WTC11 (cell line): Measurements from ENCODE around the gene AFF3. TPM values are rescaled to one million over a fixed set of nuclear protein-coding genes. Genes with fewer than 3 reads are reported as not detected.

Experiments used
- ATAC-seq: fragments of 200-7000 bp; cut with Tn5 transposase; 2 replicates; pipeline ENCODE4 v1.10.0; 2021; ENCODE audit warnings: mild to moderate bottlenecking, moderate library complexity
- CTCF ChIA-PET: fragments of 300-600 bp; sonication (Branson Sonifier 250); formaldehyde crosslinking; loops from one replicate; lab custom pipeline; 2021; ENCODE audit warnings: antibody characterized with exemption; lab: Charles Lee
- POLR2A ChIA-PET: fragments of 350-600 bp; sonication (Branson Sonifier 250); formaldehyde crosslinking; loops from one replicate; lab custom pipeline; 2021; ENCODE audit warnings: antibody characterized with exemption; lab: Charles Lee
- DNase-seq: peaks from one replicate; pipeline ENCODE4 v3.0.0; 2021; ENCODE audit warnings: low spot score
- H3K27ac Mint-ChIP-seq: 2 replicates; pipeline ENCODE4 v1.8.0; 2021; ENCODE audit warnings: mixed read lengths
- H3K27me3 Mint-ChIP-seq: 2 replicates; pipeline ENCODE4 v1.8.0; 2021; ENCODE audit warnings: low read depth, mild to moderate bottlenecking, moderate library complexity, mixed read lengths
- H3K36me3 Mint-ChIP-seq: 2 replicates; pipeline ENCODE4 v1.8.0; 2021; ENCODE audit warnings: mixed read lengths
- H3K4me1 Mint-ChIP-seq: 2 replicates; pipeline ENCODE4 v1.8.0; 2022; ENCODE audit warnings: mixed read lengths
- H3K4me3 Mint-ChIP-seq: 2 replicates; pipeline ENCODE4 v1.8.0; 2021; ENCODE audit warnings: mild to moderate bottlenecking, moderate library complexity, mixed read lengths
- H3K9me3 Mint-ChIP-seq: 2 replicates; pipeline ENCODE4 v1.8.0; 2021; ENCODE audit warnings: mixed read lengths
- CBFB ChIP-seq: sonication (generic); formaldehyde crosslinking; IDR thresholded peaks from 2 replicates; pipeline ENCODE4 v1.8.1; 2022; ENCODE audit warnings: mild to moderate bottlenecking, low read depth, missing genetic modification reagents
- CREB1 ChIP-seq: sonication (generic); formaldehyde crosslinking; IDR thresholded peaks from 2 replicates; pipeline ENCODE4 v1.8.0; 2023; ENCODE audit warnings: mild to moderate bottlenecking, missing genetic modification reagents
- ELF4 ChIP-seq: sonication (generic); formaldehyde crosslinking; IDR thresholded peaks from 2 replicates; pipeline ENCODE4 v1.8.1; 2022; ENCODE audit warnings: low read depth, mild to moderate bottlenecking, moderate library complexity, missing genetic modification reagents
- ETV6 ChIP-seq: sonication (generic); formaldehyde crosslinking; IDR thresholded peaks from 2 replicates; pipeline ENCODE4 v1.8.1; 2022; ENCODE audit warnings: mild to moderate bottlenecking, missing genetic modification reagents
- GRHL2 ChIP-seq: fragments of 250-450 bp; sonication (Bioruptor Pico); IDR thresholded peaks from 2 replicates; pipeline ENCODE4 v1.8.0; 2022; ENCODE audit warnings: mild to moderate bottlenecking, moderate library complexity; ENCODE audit not compliant: insufficient replicate concordance, severe bottlenecking
- GTF2I ChIP-seq: fragments of 250-450 bp; sonication (Bioruptor Pico); conservative IDR thresholded peaks from 2 replicates; pipeline ENCODE4 v1.4.0; 2021; ENCODE audit warnings: mild to moderate bottlenecking
- HMGA2 ChIP-seq: fragments of 250-450 bp; sonication (Bioruptor Pico); IDR thresholded peaks from 2 replicates; pipeline ENCODE4 v1.4.0; 2021; ENCODE audit warnings: mild to moderate bottlenecking, moderate library complexity
- IRF2 ChIP-seq: sonication (generic); formaldehyde crosslinking; IDR thresholded peaks from 2 replicates; pipeline ENCODE4 v1.8.0; 2022; ENCODE audit warnings: low read depth, missing genetic modification reagents, borderline replicate concordance
- NFATC4 ChIP-seq: fragments of 250-450 bp; sonication (Bioruptor Pico); IDR thresholded peaks from 2 replicates; pipeline ENCODE4 v1.9.0; 2021; ENCODE audit warnings: mild to moderate bottlenecking
- NFYB ChIP-seq: sonication (generic); formaldehyde crosslinking; conservative IDR thresholded peaks from 2 replicates; pipeline ENCODE4 v1.8.0; 2022; ENCODE audit warnings: low read depth, missing genetic modification reagents
- NR1H2 ChIP-seq: sonication (generic); formaldehyde crosslinking; IDR thresholded peaks from 2 replicates; pipeline ENCODE4 v1.9.0; 2021; ENCODE audit warnings: mild to moderate bottlenecking, moderate library complexity, missing genetic modification reagents
- NR3C1 ChIP-seq: sonication (generic); formaldehyde crosslinking; conservative IDR thresholded peaks from 2 replicates; pipeline ENCODE4 v1.8.1; 2023; ENCODE audit warnings: low read depth, mild to moderate bottlenecking, missing genetic modification reagents
- PRRX2 ChIP-seq: fragments of 250-450 bp; sonication (Bioruptor Pico); IDR thresholded peaks from 2 replicates; pipeline ENCODE4 v1.8.0; 2021; ENCODE audit warnings: mild to moderate bottlenecking
- RORB ChIP-seq: fragments of 250-450 bp; sonication (Bioruptor Pico); IDR thresholded peaks from 2 replicates; pipeline ENCODE4 v1.9.0; 2021; ENCODE audit warnings: mild to moderate bottlenecking
- ZNF121 ChIP-seq: sonication (generic); formaldehyde crosslinking; IDR thresholded peaks from 2 replicates; pipeline ENCODE4 v1.8.0; 2023; ENCODE audit warnings: missing genetic modification reagents
- ZNF138 ChIP-seq: sonication (generic); formaldehyde crosslinking; conservative IDR thresholded peaks from 2 replicates; pipeline ENCODE4 v1.8.1; 2022; ENCODE audit warnings: mild to moderate bottlenecking, moderate library complexity, missing genetic modification reagents
- ZNF263 ChIP-seq: sonication (generic); formaldehyde crosslinking; IDR thresholded peaks from 2 replicates; pipeline ENCODE4 v1.8.1; 2022; ENCODE audit warnings: low read depth, mild to moderate bottlenecking, moderate library complexity, missing genetic modification reagents
- ZNF317 ChIP-seq: sonication (generic); formaldehyde crosslinking; IDR thresholded peaks from 2 replicates; pipeline ENCODE4 v1.8.1; 2023; ENCODE audit warnings: low read depth, mild to moderate bottlenecking, moderate library complexity, missing genetic modification reagents, borderline replicate concordance
- ZNF396 ChIP-seq: fragments of 250-450 bp; sonication (Bioruptor Pico); IDR thresholded peaks from 2 replicates; pipeline ENCODE4 v1.8.0; 2021; ENCODE audit warnings: mild to moderate bottlenecking, moderate library complexity, borderline replicate concordance
- ZNF423 ChIP-seq: fragments of 250-450 bp; sonication (Bioruptor Pico); IDR thresholded peaks from 2 replicates; pipeline ENCODE4 v2.1.2; 2022; ENCODE audit warnings: mild to moderate bottlenecking, moderate library complexity
- total RNA-seq: library from RNA; stranded (reverse); gene quantifications from 3 replicates; pipeline ENCODE4 v1.2.3, GENCODE V29; 2021
- TF ChIP-seq, protein P1 (sequence below): fragments of 250-450 bp; sonication (Bioruptor Pico); IDR thresholded peaks from 2 replicates; pipeline ENCODE4 v1.8.0; 2021; ENCODE audit warnings: mild to moderate bottlenecking
- TF ChIP-seq, protein P2 (sequence below): sonication (generic); formaldehyde crosslinking; conservative IDR thresholded peaks from 2 replicates; pipeline ENCODE4 v1.8.1; 2022; ENCODE audit warnings: mild to moderate bottlenecking, missing genetic modification reagents
- TF ChIP-seq, protein P3 (sequence below): sonication (generic); formaldehyde crosslinking; IDR thresholded peaks from 2 replicates; pipeline ENCODE4 v1.8.1; 2023; ENCODE audit warnings: mild to moderate bottlenecking, missing genetic modification reagents, moderate library complexity
- TF ChIP-seq, protein P4 (sequence below): fragments of 250-450 bp; sonication (Bioruptor Pico); IDR thresholded peaks from 2 replicates; pipeline ENCODE4 v1.9.0; 2021; ENCODE audit warnings: mild to moderate bottlenecking
- TF ChIP-seq, protein P5 (sequence below): sonication (generic); formaldehyde crosslinking; IDR thresholded peaks from 2 replicates; pipeline ENCODE4 v1.8.0; 2023; ENCODE audit warnings: mild to moderate bottlenecking, missing genetic modification reagents
- TF ChIP-seq, protein P6 (sequence below): sonication (generic); formaldehyde crosslinking; IDR thresholded peaks from 2 replicates; pipeline ENCODE4 v1.8.0; 2023; ENCODE audit warnings: missing genetic modification reagents, mild to moderate bottlenecking, borderline replicate concordance

Gene AFF3
- total RNA-seq, 1 experiment from 2014 or later: 1.2 TPM

DNA sequence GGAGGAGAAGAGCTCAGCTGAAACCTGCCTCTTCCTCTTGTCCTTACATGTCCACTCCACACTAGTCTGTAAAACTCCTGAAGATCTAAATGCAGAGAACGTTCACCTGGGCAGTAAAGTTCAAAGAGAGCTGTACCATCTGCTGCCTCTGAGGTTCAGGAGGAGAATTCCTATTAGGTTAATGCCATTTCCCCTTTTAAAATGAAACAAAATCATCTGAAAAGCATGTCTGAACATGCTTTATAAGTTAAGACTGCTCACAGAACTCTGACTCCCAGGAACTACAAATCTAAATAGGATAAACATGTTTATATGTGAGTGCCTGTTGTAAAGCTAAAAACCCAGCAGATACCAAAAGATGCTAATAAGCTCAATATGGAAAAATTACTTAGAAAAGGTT is 164.4 kb downstream of the AFF3 start:
- TF ChIP-seq, protein P1, sequence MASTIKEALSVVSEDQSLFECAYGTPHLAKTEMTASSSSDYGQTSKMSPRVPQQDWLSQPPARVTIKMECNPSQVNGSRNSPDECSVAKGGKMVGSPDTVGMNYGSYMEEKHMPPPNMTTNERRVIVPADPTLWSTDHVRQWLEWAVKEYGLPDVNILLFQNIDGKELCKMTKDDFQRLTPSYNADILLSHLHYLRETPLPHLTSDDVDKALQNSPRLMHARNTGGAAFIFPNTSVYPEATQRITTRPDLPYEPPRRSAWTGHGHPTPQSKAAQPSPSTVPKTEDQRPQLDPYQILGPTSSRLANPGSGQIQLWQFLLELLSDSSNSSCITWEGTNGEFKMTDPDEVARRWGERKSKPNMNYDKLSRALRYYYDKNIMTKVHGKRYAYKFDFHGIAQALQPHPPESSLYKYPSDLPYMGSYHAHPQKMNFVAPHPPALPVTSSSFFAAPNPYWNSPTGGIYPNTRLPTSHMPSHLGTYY (CRISPR knock-in tag): no peak
- no peak for TF ChIP-seq ZNF263
- no peak for TF ChIP-seq NFATC4 (CRISPR knock-in tag)
- no peak for TF ChIP-seq CBFB (CRISPR knock-in tag)
- TF ChIP-seq NFYB (CRISPR knock-in tag): no peak
- no peak for TF ChIP-seq ZNF317
- TF ChIP-seq, protein P2, sequence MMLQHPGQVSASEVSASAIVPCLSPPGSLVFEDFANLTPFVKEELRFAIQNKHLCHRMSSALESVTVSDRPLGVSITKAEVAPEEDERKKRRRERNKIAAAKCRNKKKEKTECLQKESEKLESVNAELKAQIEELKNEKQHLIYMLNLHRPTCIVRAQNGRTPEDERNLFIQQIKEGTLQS (CRISPR knock-in tag): no peak
- TF ChIP-seq ZNF138 (CRISPR knock-in tag): no peak
- no peak for TF ChIP-seq PRRX2 (CRISPR knock-in tag)
- TF ChIP-seq ELF4 (CRISPR knock-in tag): no peak
- no peak for TF ChIP-seq ZNF121 (CRISPR knock-in tag)
- no peak for TF ChIP-seq ZNF423
- no peak for TF ChIP-seq NR3C1 (CRISPR knock-in tag)
- TF ChIP-seq NR1H2 (CRISPR knock-in tag): no peak
- TF ChIP-seq GTF2I (CRISPR knock-in tag): no peak
- TF ChIP-seq GRHL2: no peak
- TF ChIP-seq, protein P3, sequence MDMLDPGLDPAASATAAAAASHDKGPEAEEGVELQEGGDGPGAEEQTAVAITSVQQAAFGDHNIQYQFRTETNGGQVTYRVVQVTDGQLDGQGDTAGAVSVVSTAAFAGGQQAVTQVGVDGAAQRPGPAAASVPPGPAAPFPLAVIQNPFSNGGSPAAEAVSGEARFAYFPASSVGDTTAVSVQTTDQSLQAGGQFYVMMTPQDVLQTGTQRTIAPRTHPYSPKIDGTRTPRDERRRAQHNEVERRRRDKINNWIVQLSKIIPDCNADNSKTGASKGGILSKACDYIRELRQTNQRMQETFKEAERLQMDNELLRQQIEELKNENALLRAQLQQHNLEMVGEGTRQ (CRISPR knock-in tag): no peak
- TF ChIP-seq, all 79 proteins: peak for 0
- DNase-seq (no peak), ATAC-seq (no peak)
- H3K4me3 Mint-ChIP-seq: no peak overlapping the region
- peaks cover 17% of the 10 kb centered on the region for H3K4me1 Mint-ChIP-seq
- H3K9me3 Mint-ChIP-seq: peaks cover 11% of the 10 kb centered on the region
- ChIA-PET CTCF (interaction anchor here (1.1 to 1.4 kb wide), 2 partner anchors 282 to 285 kb away, joined by 3 to 4 read pairs; no protein-coding TSS in a partner anchor), POLR2A (no interaction called here)
- no peak overlapping the region for H3K27ac Mint-ChIP-seq
- H3K36me3 Mint-ChIP-seq: no peaks in the 10 kb centered on the region
- H3K27me3 Mint-ChIP-seq: no peaks in the 10 kb centered on the region

DNA sequence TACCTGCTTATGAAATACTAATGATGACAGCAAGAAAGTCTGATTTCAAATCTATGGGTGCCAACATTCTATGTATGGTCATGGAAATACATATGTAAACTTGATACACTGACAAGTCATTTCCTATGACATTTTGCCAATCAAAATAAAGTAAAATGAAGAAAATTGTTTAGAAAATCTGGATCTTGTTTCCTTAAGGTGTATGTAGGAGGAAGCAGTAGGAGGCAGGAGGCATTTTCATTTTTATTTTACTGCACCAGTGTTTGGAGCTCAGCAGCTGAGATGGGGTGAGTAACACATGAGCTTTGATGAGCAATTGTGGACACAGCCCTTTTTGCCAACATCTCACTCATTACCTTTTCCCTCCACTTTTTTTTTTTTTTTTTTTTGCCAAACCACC is 167.0 kb downstream of the AFF3 start:
- Mint-ChIP-seq H3K27me3 (no peaks in the 10 kb centered on the region; the same call in 1 of the 2 replicates), H3K27ac (no peak overlapping the region), H3K36me3 (no peaks in the 10 kb centered on the region), H3K4me1 (peaks cover 17% of the 10 kb centered on the region), H3K4me3 (no peak overlapping the region), H3K9me3 (no peaks in the 10 kb centered on the region)
- DNase-seq (no peak), ATAC-seq (no peak)
- CTCF ChIA-PET: interaction anchor here (0.7 to 1.1 kb wide), 2 partner anchors 271 to 285 kb away, joined by 3 read pairs; no protein-coding TSS in a partner anchor
- POLR2A ChIA-PET: no interaction called here
- no peak for TF ChIP-seq ZNF396 (CRISPR knock-in tag)
- TF ChIP-seq, protein P4, sequence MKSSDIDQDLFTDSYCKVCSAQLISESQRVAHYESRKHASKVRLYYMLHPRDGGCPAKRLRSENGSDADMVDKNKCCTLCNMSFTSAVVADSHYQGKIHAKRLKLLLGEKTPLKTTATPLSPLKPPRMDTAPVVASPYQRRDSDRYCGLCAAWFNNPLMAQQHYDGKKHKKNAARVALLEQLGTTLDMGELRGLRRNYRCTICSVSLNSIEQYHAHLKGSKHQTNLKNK (CRISPR knock-in tag): no peak
- TF ChIP-seq IRF2: no peak
- TF ChIP-seq, protein P5, sequence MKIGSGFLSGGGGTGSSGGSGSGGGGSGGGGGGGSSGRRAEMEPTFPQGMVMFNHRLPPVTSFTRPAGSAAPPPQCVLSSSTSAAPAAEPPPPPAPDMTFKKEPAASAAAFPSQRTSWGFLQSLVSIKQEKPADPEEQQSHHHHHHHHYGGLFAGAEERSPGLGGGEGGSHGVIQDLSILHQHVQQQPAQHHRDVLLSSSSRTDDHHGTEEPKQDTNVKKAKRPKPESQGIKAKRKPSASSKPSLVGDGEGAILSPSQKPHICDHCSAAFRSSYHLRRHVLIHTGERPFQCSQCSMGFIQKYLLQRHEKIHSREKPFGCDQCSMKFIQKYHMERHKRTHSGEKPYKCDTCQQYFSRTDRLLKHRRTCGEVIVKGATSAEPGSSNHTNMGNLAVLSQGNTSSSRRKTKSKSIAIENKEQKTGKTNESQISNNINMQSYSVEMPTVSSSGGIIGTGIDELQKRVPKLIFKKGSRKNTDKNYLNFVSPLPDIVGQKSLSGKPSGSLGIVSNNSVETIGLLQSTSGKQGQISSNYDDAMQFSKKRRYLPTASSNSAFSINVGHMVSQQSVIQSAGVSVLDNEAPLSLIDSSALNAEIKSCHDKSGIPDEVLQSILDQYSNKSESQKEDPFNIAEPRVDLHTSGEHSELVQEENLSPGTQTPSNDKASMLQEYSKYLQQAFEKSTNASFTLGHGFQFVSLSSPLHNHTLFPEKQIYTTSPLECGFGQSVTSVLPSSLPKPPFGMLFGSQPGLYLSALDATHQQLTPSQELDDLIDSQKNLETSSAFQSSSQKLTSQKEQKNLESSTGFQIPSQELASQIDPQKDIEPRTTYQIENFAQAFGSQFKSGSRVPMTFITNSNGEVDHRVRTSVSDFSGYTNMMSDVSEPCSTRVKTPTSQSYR (CRISPR knock-in tag): no peak
- no peak for TF ChIP-seq ZNF423
- TF ChIP-seq, protein P6, sequence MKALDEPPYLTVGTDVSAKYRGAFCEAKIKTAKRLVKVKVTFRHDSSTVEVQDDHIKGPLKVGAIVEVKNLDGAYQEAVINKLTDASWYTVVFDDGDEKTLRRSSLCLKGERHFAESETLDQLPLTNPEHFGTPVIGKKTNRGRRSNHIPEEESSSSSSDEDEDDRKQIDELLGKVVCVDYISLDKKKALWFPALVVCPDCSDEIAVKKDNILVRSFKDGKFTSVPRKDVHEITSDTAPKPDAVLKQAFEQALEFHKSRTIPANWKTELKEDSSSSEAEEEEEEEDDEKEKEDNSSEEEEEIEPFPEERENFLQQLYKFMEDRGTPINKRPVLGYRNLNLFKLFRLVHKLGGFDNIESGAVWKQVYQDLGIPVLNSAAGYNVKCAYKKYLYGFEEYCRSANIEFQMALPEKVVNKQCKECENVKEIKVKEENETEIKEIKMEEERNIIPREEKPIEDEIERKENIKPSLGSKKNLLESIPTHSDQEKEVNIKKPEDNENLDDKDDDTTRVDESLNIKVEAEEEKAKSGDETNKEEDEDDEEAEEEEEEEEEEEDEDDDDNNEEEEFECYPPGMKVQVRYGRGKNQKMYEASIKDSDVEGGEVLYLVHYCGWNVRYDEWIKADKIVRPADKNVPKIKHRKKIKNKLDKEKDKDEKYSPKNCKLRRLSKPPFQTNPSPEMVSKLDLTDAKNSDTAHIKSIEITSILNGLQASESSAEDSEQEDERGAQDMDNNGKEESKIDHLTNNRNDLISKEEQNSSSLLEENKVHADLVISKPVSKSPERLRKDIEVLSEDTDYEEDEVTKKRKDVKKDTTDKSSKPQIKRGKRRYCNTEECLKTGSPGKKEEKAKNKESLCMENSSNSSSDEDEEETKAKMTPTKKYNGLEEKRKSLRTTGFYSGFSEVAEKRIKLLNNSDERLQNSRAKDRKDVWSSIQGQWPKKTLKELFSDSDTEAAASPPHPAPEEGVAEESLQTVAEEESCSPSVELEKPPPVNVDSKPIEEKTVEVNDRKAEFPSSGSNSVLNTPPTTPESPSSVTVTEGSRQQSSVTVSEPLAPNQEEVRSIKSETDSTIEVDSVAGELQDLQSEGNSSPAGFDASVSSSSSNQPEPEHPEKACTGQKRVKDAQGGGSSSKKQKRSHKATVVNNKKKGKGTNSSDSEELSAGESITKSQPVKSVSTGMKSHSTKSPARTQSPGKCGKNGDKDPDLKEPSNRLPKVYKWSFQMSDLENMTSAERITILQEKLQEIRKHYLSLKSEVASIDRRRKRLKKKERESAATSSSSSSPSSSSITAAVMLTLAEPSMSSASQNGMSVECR (CRISPR knock-in tag): no peak
- no peak for TF ChIP-seq ETV6 (CRISPR knock-in tag)
- no peak for TF ChIP-seq RORB (CRISPR knock-in tag)
- no peak for TF ChIP-seq ZNF317
- no peak for TF ChIP-seq CBFB (CRISPR knock-in tag)
- no peak for TF ChIP-seq HMGA2 (CRISPR knock-in tag)
- TF ChIP-seq CREB1 (CRISPR knock-in tag): no peak
